AG04449 (cell line): Measurements from ENCODE around the gene ARMC12.
A peak's percentile ranks its signal among the peaks of the same experiment; 100 is the strongest.

Experiments
- CTCF ChIA-PET: fragments of 350-600 bp; formaldehyde crosslinking; extraction: SDS; loops from one replicate; lab custom pipeline; 2021; ENCODE audit warnings: antibody characterized with exemption; lab: Yijun Ruan, JAX
- POLR2A ChIA-PET: fragments of 400-600, 350-600 bp; formaldehyde crosslinking; extraction: SDS; loops from one replicate; lab custom pipeline; 2020; ENCODE audit warnings: antibody characterized with exemption, inconsistent platforms; lab: Yijun Ruan, JAX
- DNase-seq: peaks from one replicate; pipeline ENCODE4 v3.0.0-alpha.2; 2010; ENCODE audit warnings: low read depth, low spot score
- H3K4me3 ChIP-seq: 2 replicates; pipeline ENCODE4 v1.5.1; 2011; ENCODE audit warnings: low read depth, mild to moderate bottlenecking, control low read depth, low read length
- CTCF ChIP-seq: IDR thresholded peaks from one replicate; pipeline ENCODE4 v1.5.1; 2011; ENCODE audit warnings: mild to moderate bottlenecking, moderate library complexity, low read length, control low read depth, inconsistent platforms; ENCODE audit not compliant: insufficient read depth; ENCODE audit errors: missing control alignments

Gene ARMC12

DNA sequence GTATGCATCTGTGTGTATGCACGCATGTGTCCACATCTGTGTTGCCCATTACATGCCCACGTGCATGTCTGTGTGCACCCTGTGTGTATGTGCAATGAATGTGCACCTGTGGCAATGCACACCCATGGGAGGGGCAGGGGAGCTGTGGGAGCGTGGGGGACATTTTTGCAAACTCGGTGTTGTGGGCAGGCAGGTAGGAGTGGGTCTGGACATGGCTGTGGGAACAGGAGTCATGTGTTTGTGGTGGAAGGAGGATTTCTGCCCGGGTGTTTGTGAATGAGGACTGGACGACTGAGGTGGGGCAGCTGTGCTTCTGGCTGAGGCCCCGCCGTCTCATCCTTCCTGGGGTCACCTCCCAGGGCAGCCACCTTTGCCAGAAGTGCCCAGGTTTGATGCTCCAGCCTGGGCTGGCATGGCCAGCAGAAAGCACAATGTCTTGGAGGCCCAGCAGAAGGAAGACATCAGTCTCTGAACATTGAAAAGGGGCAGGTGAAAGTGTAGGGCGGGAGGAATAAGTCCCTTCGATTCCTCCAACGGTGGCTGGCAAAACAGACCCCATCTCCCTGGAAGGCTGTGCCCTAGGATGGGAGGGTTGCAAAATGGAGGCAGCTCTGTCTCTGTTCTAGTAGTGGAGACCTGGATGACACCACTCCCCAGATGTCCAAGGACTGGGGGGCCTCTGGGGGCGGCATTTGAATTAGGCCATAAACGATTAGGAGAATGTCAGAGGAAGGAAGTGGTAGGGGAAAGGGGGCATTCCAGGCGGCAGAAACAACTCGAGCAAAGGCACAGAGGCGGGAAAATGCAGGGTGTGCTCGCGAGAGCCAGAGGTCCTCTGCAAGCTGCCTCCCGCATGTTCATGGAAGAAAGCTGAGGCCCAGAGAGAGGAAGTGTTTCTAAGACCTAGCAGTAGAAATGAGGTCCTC, 19.1 kb upstream of the ARMC12 start:
- DNase-seq: no peak
- POLR2A ChIA-PET: no interaction called here
- no peak overlapping the region for H3K4me3 ChIP-seq
- no peak for TF ChIP-seq CTCF
- CTCF ChIA-PET: interaction anchor here (0.9 kb wide), 2 partner anchors 18 to 19 kb away, joined by 3 read pairs; partner anchors contain the start of gene ARMC12

GRCh38 chr6:35718375-35718736, 18.5 kb upstream of the ARMC12 start:
- no peak for TF ChIP-seq CTCF
- ChIA-PET CTCF (interaction anchor here (0.9 kb wide), 1 partner anchor 18 kb away, joined by 3 read pairs; the partner anchor contains the start of gene ARMC12), POLR2A (no interaction called here)
- H3K4me3 ChIP-seq: no peak overlapping the region
- no peak for DNase-seq

- H3K4me3 ChIP-seq: no peak overlapping the region
- TF ChIP-seq CTCF: no peak
- DNase-seq: no peak
- POLR2A ChIA-PET: no interaction called here
- CTCF ChIA-PET: interaction anchor here (0.9 kb wide), 1 partner anchor 18 kb away, joined by 3 read pairs; the partner anchor contains the start of gene ARMC12
Observed at GRCh38 chr6:35718911-35719381, 17.9 kb upstream of the ARMC12 start.

- no peak for DNase-seq
- ChIA-PET POLR2A (interaction anchor here (0.6 kb wide), 1 partner anchor 17 kb away, joined by 4 read pairs; no protein-coding TSS in a partner anchor), CTCF (interaction anchor here (0.9 kb wide), 1 partner anchor 197 kb away, joined by 3 read pairs; no protein-coding TSS in a partner anchor)
- peak overlapping the region; percentile 44; the same call in 1 of the 2 replicates for H3K4me3 ChIP-seq
- TF ChIP-seq CTCF: no peak
Observed at GRCh38 chr6:35719404-35719829, 17.4 kb upstream of the ARMC12 start.

GRCh38 chr6:35719830-35720733, 16.8 kb upstream of the ARMC12 start:
- no peak for TF ChIP-seq CTCF
- no peak for DNase-seq
- CTCF ChIA-PET: interaction anchor here (0.9 kb wide), 1 partner anchor 197 kb away, joined by 3 read pairs; no protein-coding TSS in a partner anchor
- H3K4me3 ChIP-seq: peak overlapping the region; percentile 44
- POLR2A ChIA-PET: interaction anchor here (0.6 kb wide), 1 partner anchor 16 kb away, joined by 4 read pairs; no protein-coding TSS in a partner anchor
